GM12878 (cell line): ENCODE results near the gene LRRK1. TPM values are rescaled to one million over a fixed set of nuclear protein-coding genes. Genes with fewer than 3 reads are reported as not detected.

ENCODE experiments used
- ATAC-seq: fragments of 200-7000 bp; cut with Tn5 transposase; 3 replicates; pipeline ENCODE4 v1.9.1; 2020; ENCODE audit warnings: mild to moderate bottlenecking, moderate library complexity
- BruUV-seq: library from RNA; stranded (reverse); fragments of 400-500 nt; replicated peaks from 2 replicates; lab custom pipeline; 2021; lab: Mats Ljungman, UMichigan
- CTCF ChIA-PET: fragments of 300-600 bp; sonication (Branson Sonifier 250); formaldehyde crosslinking; extraction: SDS; loops from one replicate; lab custom pipeline; 2021; ENCODE audit warnings: inconsistent platforms; lab: Yijun Ruan, JAX
- POLR2A ChIA-PET: fragments of 350-600 bp; formaldehyde crosslinking; extraction: SDS; loops from one replicate; lab custom pipeline; 2021; ENCODE audit warnings: inconsistent platforms; lab: Charles Lee
- RAD21 ChIA-PET: fragments of 300-600 bp; sonication (Branson Sonifier 250); formaldehyde crosslinking; loops from one replicate; lab custom pipeline; 2023; ENCODE audit warnings: antibody characterized with exemption; ENCODE audit not compliant: unreplicated experiment; lab: Charles Lee
- SMC1A ChIA-PET: fragments of 300-600 bp; sonication (Branson Sonifier 250); formaldehyde crosslinking; loops from one replicate; lab custom pipeline; 2023; ENCODE audit not compliant: unreplicated experiment, uncharacterized antibody; lab: Charles Lee
- DNase-seq: peaks from one replicate; pipeline ENCODE4 v3.0.0-alpha.2; 2011; ENCODE audit warnings: low read depth, low spot score
- FAIRE-seq: peaks from 3 replicates; lab custom pipeline; 2011; peaks lifted over from hg19 to GRCh38; lab: Jason Lieb, UNC
- H2AFZ ChIP-seq: 2 replicates; pipeline ENCODE4 v1.6.0; 2011; ENCODE audit warnings: low read depth, low read length, control low read depth; ENCODE audit not compliant: control insufficient read depth
- H3K27ac ChIP-seq: 2 replicates; pipeline ENCODE4 v1.5.1; 2011; ENCODE audit warnings: control low read depth; ENCODE audit not compliant: control insufficient read depth, insufficient read depth
- H3K27me3 ChIP-seq, 2 experiments: replicated peaks in 1 of 2; 2 replicates each; pipeline versions ENCODE4 v1.6.0 to v1.6.1; 2011; ENCODE audit warnings: low read length in 1 of 2; ENCODE audit not compliant: control insufficient read depth in 2 of 2, insufficient read depth in 2 of 2
- H3K36me3 ChIP-seq, 2 experiments: 2 replicates each; pipeline ENCODE4 v1.5.1; 2011; ENCODE audit warnings: low read length in 1 of 2; ENCODE audit not compliant: control insufficient read depth in 2 of 2, insufficient read depth in 2 of 2
- H3K4me1 ChIP-seq: 2 replicates; pipeline ENCODE4 v1.6.1; 2011; ENCODE audit warnings: mild to moderate bottlenecking, low read length, moderate library complexity, mixed read lengths; ENCODE audit not compliant: control insufficient read depth, insufficient read depth
- H3K4me2 ChIP-seq: 2 replicates; pipeline ENCODE4 v1.6.0; 2011; ENCODE audit warnings: control low read depth; ENCODE audit not compliant: control insufficient read depth, insufficient read depth
- H3K4me3 ChIP-seq: fragments of 200-600 bp; sonication (generic); 2 replicates; pipeline ENCODE4 v1.5.1; 2016
- H3K79me2 ChIP-seq: 2 replicates; pipeline ENCODE4 v1.6.0; 2011; ENCODE audit warnings: low read length; ENCODE audit not compliant: control insufficient read depth, insufficient read depth
- H3K9ac ChIP-seq: 2 replicates; pipeline ENCODE4 v1.8.0; 2011; ENCODE audit warnings: low read length, control low read depth, mixed read lengths; ENCODE audit not compliant: control insufficient read depth, insufficient read depth
- H3K9me3 ChIP-seq: replicated peaks from 3 replicates; pipeline ENCODE4 v1.5.1; 2011; ENCODE audit warnings: mild to moderate bottlenecking, low read length; ENCODE audit not compliant: control insufficient read depth, insufficient read depth
- H4K20me1 ChIP-seq: 2 replicates; pipeline ENCODE4 v1.6.0; 2011; ENCODE audit not compliant: control insufficient read depth, insufficient read depth
- BACH1 ChIP-seq: fragments of 450-650 bp; IDR thresholded peaks from 2 replicates; pipeline ENCODE4 v1.6.1; 2017; ENCODE audit warnings: mild to moderate bottlenecking, borderline replicate concordance
- FOXM1 ChIP-seq: IDR thresholded peaks from 2 replicates; pipeline ENCODE4 v1.6.1; 2012; ENCODE audit warnings: low read depth, mild to moderate bottlenecking, inconsistent platforms, low read length, moderate library complexity
- MTA3 ChIP-seq: IDR thresholded peaks from 2 replicates; pipeline ENCODE4 v1.6.1; 2012; ENCODE audit warnings: low read length, inconsistent platforms, borderline replicate concordance
- MYB ChIP-seq: fragments of 150-350 bp; IDR thresholded peaks from 2 replicates; pipeline ENCODE4 v1.6.1; 2014; ENCODE audit warnings: mild to moderate bottlenecking, low read depth, low read length, borderline replicate concordance
- NFYA ChIP-seq: IDR thresholded peaks from 2 replicates; pipeline ENCODE4 v1.6.1; 2011; ENCODE audit warnings: low read depth, mild to moderate bottlenecking, low read length, improper control_type of control experiment, borderline replicate concordance
- PML ChIP-seq: IDR thresholded peaks from 2 replicates; pipeline ENCODE4 v1.6.1; 2012; ENCODE audit warnings: low read length, inconsistent platforms
- SMARCA5 ChIP-seq: fragments of 450-650 bp; IDR thresholded peaks from 2 replicates; pipeline ENCODE4 v1.6.1; 2017; ENCODE audit warnings: mild to moderate bottlenecking
- STAT1 ChIP-seq: fragments of 450-650 bp; conservative IDR thresholded peaks from 2 replicates; pipeline ENCODE4 v1.6.1; 2014; ENCODE audit warnings: antibody characterized with exemption, mild to moderate bottlenecking
- SUPT20H ChIP-seq: IDR thresholded peaks from 2 replicates; pipeline ENCODE4 v1.6.1; 2011; ENCODE audit warnings: low read depth, mild to moderate bottlenecking, low read length, moderate library complexity, borderline replicate concordance; ENCODE audit not compliant: control insufficient read depth
- TCF7 ChIP-seq: IDR thresholded peaks from 2 replicates; pipeline ENCODE4 v1.6.1; 2014; ENCODE audit warnings: antibody characterized with exemption, borderline replicate concordance
- YBX1 ChIP-seq: fragments of 450-650 bp; IDR thresholded peaks from 2 replicates; pipeline ENCODE4 v1.6.1; 2016; ENCODE audit warnings: antibody characterized with exemption
- ZZZ3 ChIP-seq: IDR thresholded peaks from 2 replicates; pipeline ENCODE4 v1.6.1; 2011; ENCODE audit warnings: low read depth; ENCODE audit not compliant: control insufficient read depth, insufficient read length
- WGBS: methylation state at CpG from one replicate; pipeline ENCODE4 v1.1.6; 2016; ENCODE audit warnings: low lambda C conversion rate; ENCODE audit not compliant: insufficient replicate concordance, insufficient coverage; ENCODE audit errors: missing lambda C conversion rate; 5-methylcytosine and 5-hydroxymethylcytosine counted together
- in situ Hi-C: fragments of 300-500 bp; cut with MboI; formaldehyde crosslinking; loops from 9 replicates; pipeline ENCODE4 v1.14.3; 2018; ENCODE audit warnings: mixed read lengths
- intact Hi-C: fragments of 100-400 bp; cut with micrococcal nuclease; formaldehyde crosslinking; loops from one replicate; pipeline ENCODE4 v1.14.2; 2022; ENCODE audit not compliant: unreplicated experiment
- polyA plus RNA-seq, 11 experiments: library from polyadenylated mRNA; depleted of rRNA in 4 of 11; unstranded in 6 of 11; stranded (reverse) in 5 of 11; fragments of >200 nt; fragmentation: Nextera tagmentation in 4 of 11; fragmentation: Illumina TruSeq in 1 of 11; extraction: Ambion mirVana in 4 of 11; extraction: Trizol in 1 of 11; gene quantifications; 1 replicate in 1 of 11; 2 replicates in 10 of 11; pipeline versions ENCODE4 v1.2.1 to v1.2.3, GENCODE V29; 2011 to 2016; ENCODE audit warnings: inconsistent platforms in 2 of 11, missing spikeins in 2 of 11, low read depth in 1 of 11
- total RNA-seq, 4 experiments: library from RNA; depleted of rRNA in 3 of 4; stranded (reverse); fragments of >200 nt in 3 of 4; fragmentation: Illumina TruSeq in 1 of 4; extraction: Trizol in 1 of 4; gene quantifications; 2 replicates each; pipeline versions ENCODE4 v1.2.1 to v1.2.3, GENCODE V29; 2013 to 2021
- TF ChIP-seq, protein P1 (sequence below): IDR thresholded peaks from 2 replicates; pipeline ENCODE4 v1.6.1; 2012; ENCODE audit warnings: mild to moderate bottlenecking, low read depth, low read length
- TF ChIP-seq, protein P2 (sequence below): fragments of 450-650 bp; IDR thresholded peaks from 2 replicates; pipeline ENCODE4 v1.6.1; 2016; ENCODE audit warnings: mild to moderate bottlenecking

The LRRK1 gene
- total and polyA plus RNA-seq, 10 of the 15 experiments (the other 5 are each of a cell fraction or from before 2014, with no cell fraction given), result 2.2 to 58.3 (median 17.9) TPM

DNA sequence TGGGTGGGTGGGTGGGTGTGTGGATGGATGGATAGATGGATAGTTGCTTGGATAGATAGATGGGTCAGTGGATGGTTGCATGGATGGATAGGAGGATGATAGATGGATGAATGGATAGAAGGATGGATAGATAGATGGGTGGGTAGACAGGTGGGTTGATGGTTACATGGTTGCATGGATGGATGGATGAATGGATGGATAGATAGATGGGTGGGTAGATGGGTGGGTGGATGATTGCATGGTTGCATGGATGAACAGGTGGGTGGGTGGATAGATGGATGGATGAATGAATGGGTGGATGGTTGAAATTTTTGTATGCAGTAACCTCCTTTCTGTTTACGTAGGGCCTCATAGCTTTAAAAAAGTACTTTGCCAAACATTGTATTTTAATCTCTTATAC, 79.5 kb downstream of the LRRK1 start:
- RAD21 ChIA-PET, result no interaction called here
- intact Hi-C loops (no loop called here), in situ Hi-C loops (no loop called here)
- Histone ChIP-seq H4K20me1 (no peaks in the 10 kb centered on the region), H3K4me2 (no peak overlapping the region), H3K79me2 (no peaks in the 10 kb centered on the region), H3K27me3 (no peaks in the 10 kb centered on the region), H3K27ac (no peak overlapping the region), H3K4me1 (no peaks in the 10 kb centered on the region), H3K9me3 (peaks cover 4% of the 10 kb centered on the region; the same call in 2 of the 3 replicates), H3K9ac (no peak overlapping the region), H3K36me3 (peaks cover 7 to 30% of the 10 kb centered on the region in 2 experiments), H3K4me3 (no peak overlapping the region), H2AFZ (no peak overlapping the region)
- no TSS peak for BruUV-seq
- POLR2A ChIA-PET, result interaction anchor here (0.5 to 0.6 kb wide), 2 partner anchors 26 to 54 kb away, joined by 4 read pairs; no protein-coding TSS in a partner anchor
- TF ChIP-seq MTA3 (no peak), TCF7 (no peak), BACH1 (no peak), YBX1 (no peak), SMARCA5 (no peak), PML (no peak), NFYA (no peak), MYB (no peak), ZZZ3 (no peak), STAT1 (no peak), FOXM1 (no peak), SUPT20H (no peak)
- TF ChIP-seq, protein P1, sequence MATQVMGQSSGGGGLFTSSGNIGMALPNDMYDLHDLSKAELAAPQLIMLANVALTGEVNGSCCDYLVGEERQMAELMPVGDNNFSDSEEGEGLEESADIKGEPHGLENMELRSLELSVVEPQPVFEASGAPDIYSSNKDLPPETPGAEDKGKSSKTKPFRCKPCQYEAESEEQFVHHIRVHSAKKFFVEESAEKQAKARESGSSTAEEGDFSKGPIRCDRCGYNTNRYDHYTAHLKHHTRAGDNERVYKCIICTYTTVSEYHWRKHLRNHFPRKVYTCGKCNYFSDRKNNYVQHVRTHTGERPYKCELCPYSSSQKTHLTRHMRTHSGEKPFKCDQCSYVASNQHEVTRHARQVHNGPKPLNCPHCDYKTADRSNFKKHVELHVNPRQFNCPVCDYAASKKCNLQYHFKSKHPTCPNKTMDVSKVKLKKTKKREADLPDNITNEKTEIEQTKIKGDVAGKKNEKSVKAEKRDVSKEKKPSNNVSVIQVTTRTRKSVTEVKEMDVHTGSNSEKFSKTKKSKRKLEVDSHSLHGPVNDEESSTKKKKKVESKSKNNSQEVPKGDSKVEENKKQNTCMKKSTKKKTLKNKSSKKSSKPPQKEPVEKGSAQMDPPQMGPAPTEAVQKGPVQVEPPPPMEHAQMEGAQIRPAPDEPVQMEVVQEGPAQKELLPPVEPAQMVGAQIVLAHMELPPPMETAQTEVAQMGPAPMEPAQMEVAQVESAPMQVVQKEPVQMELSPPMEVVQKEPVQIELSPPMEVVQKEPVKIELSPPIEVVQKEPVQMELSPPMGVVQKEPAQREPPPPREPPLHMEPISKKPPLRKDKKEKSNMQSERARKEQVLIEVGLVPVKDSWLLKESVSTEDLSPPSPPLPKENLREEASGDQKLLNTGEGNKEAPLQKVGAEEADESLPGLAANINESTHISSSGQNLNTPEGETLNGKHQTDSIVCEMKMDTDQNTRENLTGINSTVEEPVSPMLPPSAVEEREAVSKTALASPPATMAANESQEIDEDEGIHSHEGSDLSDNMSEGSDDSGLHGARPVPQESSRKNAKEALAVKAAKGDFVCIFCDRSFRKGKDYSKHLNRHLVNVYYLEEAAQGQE, result no peak
- TF ChIP-seq, protein P2, sequence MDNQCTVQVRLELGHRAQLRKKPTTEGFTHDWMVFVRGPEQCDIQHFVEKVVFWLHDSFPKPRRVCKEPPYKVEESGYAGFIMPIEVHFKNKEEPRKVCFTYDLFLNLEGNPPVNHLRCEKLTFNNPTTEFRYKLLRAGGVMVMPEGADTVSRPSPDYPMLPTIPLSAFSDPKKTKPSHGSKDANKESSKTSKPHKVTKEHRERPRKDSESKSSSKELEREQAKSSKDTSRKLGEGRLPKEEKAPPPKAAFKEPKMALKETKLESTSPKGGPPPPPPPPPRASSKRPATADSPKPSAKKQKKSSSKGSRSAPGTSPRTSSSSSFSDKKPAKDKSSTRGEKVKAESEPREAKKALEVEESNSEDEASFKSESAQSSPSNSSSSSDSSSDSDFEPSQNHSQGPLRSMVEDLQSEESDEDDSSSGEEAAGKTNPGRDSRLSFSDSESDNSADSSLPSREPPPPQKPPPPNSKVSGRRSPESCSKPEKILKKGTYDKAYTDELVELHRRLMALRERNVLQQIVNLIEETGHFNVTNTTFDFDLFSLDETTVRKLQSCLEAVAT, result no peak
- no peak for DNase-seq
- FAIRE-seq, result no peak
- CTCF ChIA-PET, result interaction anchor here (0.8 to 19.8 kb wide), 4 partner anchors 9 to 91 kb away, joined by 3 to 567 read pairs (median 18); partner anchors contain the start of gene LRRK1
- WGBS, result 100% methylated on average over 1 of the region's 1 CpG
- SMC1A ChIA-PET, result interaction anchor here (1.0 to 1.9 kb wide), 7 partner anchors 8 to 260 kb away, joined by 3 to 14 read pairs (median 4); no protein-coding TSS in a partner anchor
- ATAC-seq, result no peak
